Esophagus muscularis mucosa (tissue), 4 donors: ENCODE results near the gene CMC1. TPM values are rescaled to one million over a fixed set of nuclear protein-coding genes. Genes with fewer than 3 reads are reported as not detected.

Experiments
- DNase-seq: peaks from one replicate; pipeline ENCODE4 v3.0.0-alpha.2; 2017; ENCODE audit errors: extremely low spot score
- H3K27ac ChIP-seq, 4 donors: fragments of 200-600 bp; sonication (generic); replicated peaks in 1 of 4; 1 replicate in 3 of 4; 2 replicates in 1 of 4; pipeline ENCODE4 v1.5.1; 2016 to 2019; ENCODE audit warnings: mild to moderate bottlenecking in 1 of 4
- H3K27me3 ChIP-seq, 4 donors: fragments of 200-600 bp; sonication (generic); one replicate each; pipeline versions ENCODE4 v1.5.1 to v1.6.0; 2016 to 2019
- H3K36me3 ChIP-seq, 4 donors: fragments of 200-600 bp; sonication (generic); one replicate each; pipeline ENCODE4 v1.5.1; 2016 to 2019
- H3K4me1 ChIP-seq, 4 donors: fragments of 200-600 bp; sonication (generic); one replicate each; pipeline ENCODE4 v1.5.1; 2016 to 2019
- H3K4me3 ChIP-seq, 4 donors: fragments of 200-600 bp; sonication (generic); 1 replicate in 2 of 4; 2 replicates in 2 of 4; pipeline ENCODE4 v1.5.1; 2016 to 2019; ENCODE audit warnings: mild to moderate bottlenecking in 4 of 4, moderate library complexity in 1 of 4
- H3K9me3 ChIP-seq, 4 donors: fragments of 200-600 bp; sonication (generic); 1 replicate in 3 of 4; 2 replicates in 1 of 4; pipeline ENCODE4 v1.5.1; 2016 to 2019
- EP300 ChIP-seq: sonication (generic); formaldehyde crosslinking; IDR thresholded peaks from one replicate; pipeline ENCODE4 v1.6.1; 2017; ENCODE audit warnings: antibody characterized with exemption
- POLR2A ChIP-seq: fragments of 450-650 bp; IDR thresholded peaks from one replicate; pipeline ENCODE4 v1.6.1; 2017; ENCODE audit warnings: antibody characterized with exemption, moderate library complexity, mild to moderate bottlenecking, low read depth
- POLR2AphosphoS5 ChIP-seq, 2 donors: sonication (generic); formaldehyde crosslinking; IDR thresholded peaks; one replicate each; pipeline ENCODE4 v1.6.1; 2017; ENCODE audit warnings: antibody characterized with exemption in 2 of 2
- WGBS: methylation state at CpG from one replicate; pipeline ENCODE4 v1.1.5; 2018; 5-methylcytosine and 5-hydroxymethylcytosine counted together
- intact Hi-C: fragments of 100-400 bp; cut with DNase I; formaldehyde crosslinking; loops from one replicate; pipeline ENCODE4 v1.15.1; 2023
- total RNA-seq, 4 donors: library from RNA; depleted of rRNA; stranded (reverse); fragments of >200 nt; gene quantifications; one replicate each; pipeline versions ENCODE4 v1.1.0 to v1.2.1, GENCODE V29; 2016
- TF ChIP-seq, protein P1 (sequence below), 3 experiments: fragments of 200-600 bp in 2 of 3; fragments of 450-650 bp in 1 of 3; sonication (generic) in 2 of 3; IDR thresholded peaks; one replicate each; pipeline ENCODE4 v1.5.1; 2017 to 2019; ENCODE audit warnings: antibody characterized with exemption in 3 of 3, mild to moderate bottlenecking in 2 of 3, moderate library complexity in 1 of 3

Gene CMC1
- total RNA-seq, 4 donors from 2014 or later: 9.1 to 20.3 (median 15.0) TPM

DNA sequence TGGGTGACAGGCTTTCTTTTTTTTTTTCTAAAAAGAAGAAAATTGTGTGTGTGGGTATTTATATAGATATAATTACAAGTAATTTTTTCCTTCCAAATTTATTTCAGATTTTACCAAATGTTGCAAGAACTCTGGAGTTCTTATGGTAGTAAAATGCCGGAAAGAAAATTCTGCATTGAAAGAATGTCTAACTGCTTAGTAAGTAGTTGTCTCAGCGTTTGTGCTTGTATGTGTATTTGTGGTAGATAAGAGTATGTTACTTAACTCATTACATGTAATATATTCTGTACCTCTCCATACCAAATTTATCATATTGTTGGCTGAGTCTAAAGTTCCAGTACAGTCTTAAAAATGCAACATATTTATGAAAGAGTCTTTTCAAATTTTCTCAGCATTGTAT, 74.8 kb downstream of the CMC1 start:
- no peak overlapping the region for H3K27ac ChIP-seq
- H3K36me3 ChIP-seq: peaks cover 0 to 21% (median 3%) of the 10 kb centered on the region in 4 donors
- H3K27me3 ChIP-seq: no peaks in the 10 kb centered on the region
- H3K4me3 ChIP-seq: no peak overlapping the region
- no peaks in the 10 kb centered on the region for H3K9me3 ChIP-seq
- 93% methylated on average over 2 of the region's 2 CpGs for WGBS
- TF ChIP-seq EP300 (no peak), POLR2A (no peak), POLR2AphosphoS5 (IDR thresholded peaks at IDR 0.05) (no peak)
- TF ChIP-seq, protein P1, sequence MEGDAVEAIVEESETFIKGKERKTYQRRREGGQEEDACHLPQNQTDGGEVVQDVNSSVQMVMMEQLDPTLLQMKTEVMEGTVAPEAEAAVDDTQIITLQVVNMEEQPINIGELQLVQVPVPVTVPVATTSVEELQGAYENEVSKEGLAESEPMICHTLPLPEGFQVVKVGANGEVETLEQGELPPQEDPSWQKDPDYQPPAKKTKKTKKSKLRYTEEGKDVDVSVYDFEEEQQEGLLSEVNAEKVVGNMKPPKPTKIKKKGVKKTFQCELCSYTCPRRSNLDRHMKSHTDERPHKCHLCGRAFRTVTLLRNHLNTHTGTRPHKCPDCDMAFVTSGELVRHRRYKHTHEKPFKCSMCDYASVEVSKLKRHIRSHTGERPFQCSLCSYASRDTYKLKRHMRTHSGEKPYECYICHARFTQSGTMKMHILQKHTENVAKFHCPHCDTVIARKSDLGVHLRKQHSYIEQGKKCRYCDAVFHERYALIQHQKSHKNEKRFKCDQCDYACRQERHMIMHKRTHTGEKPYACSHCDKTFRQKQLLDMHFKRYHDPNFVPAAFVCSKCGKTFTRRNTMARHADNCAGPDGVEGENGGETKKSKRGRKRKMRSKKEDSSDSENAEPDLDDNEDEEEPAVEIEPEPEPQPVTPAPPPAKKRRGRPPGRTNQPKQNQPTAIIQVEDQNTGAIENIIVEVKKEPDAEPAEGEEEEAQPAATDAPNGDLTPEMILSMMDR (IDR thresholded peaks at IDR 0.05): no peak
- no peak for DNase-seq
- H3K4me1 ChIP-seq: no peaks in the 10 kb centered on the region
- intact Hi-C loops: no loop called here

DNA sequence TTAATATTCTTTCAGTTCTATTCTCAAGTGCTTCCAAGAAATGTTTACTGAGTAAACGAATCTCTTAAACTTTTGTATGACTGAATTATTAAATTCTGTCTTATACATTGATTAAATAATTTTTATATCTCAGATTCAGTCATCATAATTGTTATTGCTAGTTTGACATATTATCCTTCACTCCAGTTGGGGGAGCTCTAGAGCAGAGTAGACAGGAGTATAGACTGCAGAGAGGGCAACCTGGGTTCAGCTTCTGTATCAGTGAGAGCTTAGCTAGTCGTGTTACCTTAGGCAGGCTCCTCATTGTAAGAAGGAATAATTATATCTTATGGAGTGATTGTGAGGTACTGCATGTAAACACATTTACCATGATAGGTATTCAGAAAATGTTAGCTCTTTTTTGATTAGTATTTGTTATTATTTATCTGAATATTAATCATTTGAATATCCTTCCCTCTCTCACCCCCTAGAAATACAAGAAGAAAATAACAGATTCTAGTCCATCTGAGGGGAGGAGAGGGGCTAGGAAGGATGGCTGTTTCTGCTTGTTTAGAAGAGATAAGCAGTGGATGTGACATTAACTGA, 76.1 kb downstream of the CMC1 start:
- intact Hi-C loops: no loop called here

DNA sequence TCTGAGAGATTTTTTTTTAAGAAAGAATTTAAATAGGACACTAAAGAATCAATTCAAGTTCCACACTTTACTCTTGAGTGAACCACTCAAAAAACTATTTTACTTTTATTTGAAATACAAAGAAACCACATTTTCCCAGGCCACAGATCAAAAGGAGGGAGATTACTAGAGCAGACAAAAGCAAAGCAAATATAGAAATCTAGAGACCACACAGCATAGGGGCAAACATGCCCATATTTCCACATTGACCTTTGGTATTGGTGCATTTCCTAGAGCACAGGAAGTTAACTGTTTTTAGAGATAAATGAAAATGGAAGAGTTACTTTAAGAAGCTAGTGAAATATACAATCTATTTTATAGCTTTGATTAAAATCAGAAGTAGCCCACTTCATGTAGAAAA, 79.6 kb downstream of the CMC1 start:
- Histone ChIP-seq H3K36me3 (peaks cover 8 to 50% (median 21%) of the 10 kb centered on the region in 4 donors), H3K4me1 (no peaks in the 10 kb centered on the region), H3K9me3 (no peaks in the 10 kb centered on the region), H3K27ac (no peak overlapping the region), H3K4me3 (no peak overlapping the region), H3K27me3 (no peaks in the 10 kb centered on the region)
- DNase-seq: no peak
- intact Hi-C loops: no loop called here
- no peak for TF ChIP-seq POLR2AphosphoS5 (IDR thresholded peaks at IDR 0.05)
- no peak for TF ChIP-seq EP300
- TF ChIP-seq, protein P1 (IDR thresholded peaks at IDR 0.05): no peak
- no peak for TF ChIP-seq POLR2A

More for the DNA sequence above, 76.1 kb downstream of the CMC1 start:
- Histone ChIP-seq H3K4me3 (no peak overlapping the region), H3K36me3 (peaks cover 0 to 25% (median 3%) of the 10 kb centered on the region in 4 donors), H3K9me3 (no peaks in the 10 kb centered on the region), H3K27ac (no peak overlapping the region), H3K27me3 (no peaks in the 10 kb centered on the region), H3K4me1 (no peaks in the 10 kb centered on the region)
- TF ChIP-seq, protein P1 (IDR thresholded peaks at IDR 0.05): peak; percentile 25 to 52 (median 38)
- no peak for TF ChIP-seq POLR2AphosphoS5 (IDR thresholded peaks at IDR 0.05)
- WGBS: 52% methylated on average over 2 of the region's 2 CpGs
- no peak for DNase-seq

DNA sequence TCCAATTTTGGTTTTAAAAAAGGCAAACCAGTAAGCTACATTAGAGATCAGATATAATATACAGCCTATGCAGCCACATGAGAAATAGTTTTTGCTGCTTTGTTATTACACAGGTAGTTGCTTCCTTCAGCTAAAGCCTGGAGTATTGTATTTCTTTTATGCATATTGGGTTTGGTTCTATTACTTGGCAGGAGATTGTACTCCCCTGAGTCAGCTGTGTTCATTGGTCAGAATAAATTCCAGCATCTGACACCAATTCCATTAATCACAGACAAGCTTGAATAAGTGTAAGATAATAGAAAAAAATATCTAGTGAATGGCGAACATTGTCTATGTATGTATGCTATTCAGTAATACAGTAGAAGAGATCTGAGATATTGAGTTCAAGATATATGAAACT, 81.0 kb downstream of the CMC1 start:
- TF ChIP-seq EP300 (no peak), POLR2AphosphoS5 (IDR thresholded peaks at IDR 0.05) (no peak), POLR2A (no peak)
- TF ChIP-seq, protein P1 (IDR thresholded peaks at IDR 0.05): no peak

DNA sequence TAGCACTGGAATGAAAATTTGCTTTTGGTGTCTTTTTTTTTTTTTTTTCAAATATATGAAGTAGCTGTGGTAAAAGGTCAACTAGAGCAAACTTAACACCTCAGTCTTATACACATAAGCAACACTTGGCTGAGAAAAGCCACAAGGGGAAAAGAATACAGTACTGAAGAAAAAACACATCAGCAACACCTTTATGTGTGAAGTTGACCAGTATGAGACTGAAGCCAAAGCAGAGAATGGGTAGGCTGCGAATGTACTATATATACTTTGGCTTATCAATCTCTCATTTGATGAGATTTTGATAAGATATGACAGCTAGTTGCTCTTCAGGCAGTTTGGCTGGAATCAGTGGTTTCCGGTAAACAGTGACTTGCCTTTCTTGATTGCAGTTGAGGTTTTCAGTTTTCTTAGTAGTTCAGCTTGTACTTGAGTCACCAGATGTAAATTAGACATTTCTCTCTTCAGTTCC, 85.1 kb downstream of the CMC1 start:
- Histone ChIP-seq H3K9me3 (no peaks in the 10 kb centered on the region), H3K36me3 (peaks cover 8 to 34% (median 23%) of the 10 kb centered on the region in 4 donors), H3K27me3 (no peaks in the 10 kb centered on the region), H3K27ac (no peak overlapping the region), H3K4me3 (no peak overlapping the region), H3K4me1 (no peaks in the 10 kb centered on the region)
- intact Hi-C loops: no loop called here
- DNase-seq: no peak
- 80% methylated on average over 2 of the region's 2 CpGs for WGBS
- TF ChIP-seq, protein P1 (IDR thresholded peaks at IDR 0.05): no peak
- no peak for TF ChIP-seq POLR2AphosphoS5 (IDR thresholded peaks at IDR 0.05)
- no peak for TF ChIP-seq EP300
- no peak for TF ChIP-seq POLR2A

More for the DNA sequence above, 81.0 kb downstream of the CMC1 start:
- Histone ChIP-seq H3K27me3 (no peaks in the 10 kb centered on the region), H3K4me3 (no peak overlapping the region), H3K27ac (no peak overlapping the region), H3K4me1 (no peaks in the 10 kb centered on the region), H3K9me3 (no peaks in the 10 kb centered on the region), H3K36me3 (peaks cover 8 to 54% (median 24%) of the 10 kb centered on the region in 4 donors)
- 78% methylated on average over 1 of the region's 1 CpG for WGBS
- DNase-seq: no peak
- intact Hi-C loops: no loop called here
